ENCODE data around the gene LBX1.
A peak's percentile ranks its signal among the peaks of the same experiment; 100 is the strongest.

The LBX1 gene

GRCh38 chr10:101270763-101271162 is 41.5 kb upstream of the LBX1 start:
- Histone ChIP-seq H2AFZ (ENCODE audit: low read depth, low read length) (no peak overlapping the region), H2BK12ac (ENCODE audit: low read length in 2 of 2) (no peak overlapping the region), H3K79me1 (replicated peaks; ENCODE audit: low read length, poor library complexity, severe bottlenecking) (no peaks in the 10 kb centered on the region), H3K18ac (ENCODE audit: low read depth in 1 of 2, low read length in 2 of 2) (no peak overlapping the region), H3K4me3 (ENCODE audit: insufficient read depth in 1 of 2, low read depth in 1 of 2, low read length in 2 of 2) (no peak overlapping the region), H2AK5ac (ENCODE audit: low read length, severe bottlenecking) (no peak overlapping the region), H3K4ac (ENCODE audit: low read depth in 1 of 2, low read length in 2 of 2) (no peak overlapping the region), H2BK5ac (ENCODE audit: low read depth, low read length, poor library complexity, severe bottlenecking) (no peak overlapping the region), H2BK120ac (ENCODE audit: low read depth, low read length) (no peak overlapping the region), H3K9me3 (ENCODE audit: control insufficient read depth, low read length) (no peaks in the 10 kb centered on the region), H3K4me1 (ENCODE audit: control insufficient read depth, insufficient read depth, low read depth, low read length) (peaks cover 3% of the 10 kb centered on the region), H4K8ac (ENCODE audit: low read length) (no peak overlapping the region), H3K27me3 (ENCODE audit: control insufficient read depth in 1 of 2, insufficient read depth in 1 of 2, low read length in 2 of 2) (peaks cover 26 to 45% of the 10 kb centered on the region in 2 experiments), H3K27ac (ENCODE audit: low read length, poor library complexity, severe bottlenecking) (no peak overlapping the region), H3K14ac (ENCODE audit: low read length in 2 of 2) (no peak overlapping the region), H3K4me2 (ENCODE audit: low read length, poor library complexity, severe bottlenecking) (no peak overlapping the region), H3K9ac (ENCODE audit: low read length) (no peak overlapping the region), H3K36me3 (ENCODE audit: control insufficient read depth in 1 of 2, insufficient read depth in 2 of 2, low read depth in 1 of 2, low read length in 2 of 2) (no peaks in the 10 kb centered on the region), H2BK15ac (ENCODE audit: low read depth, poor library complexity, severe bottlenecking) (no peak overlapping the region), H3K23ac (ENCODE audit: low read length in 2 of 2) (no peak overlapping the region), H4K91ac (ENCODE audit: low read length) (no peak overlapping the region)
- no peak for DNase-seq
- 73% methylated on average over 3 of the region's 3 CpGs for WGBS

DNA sequence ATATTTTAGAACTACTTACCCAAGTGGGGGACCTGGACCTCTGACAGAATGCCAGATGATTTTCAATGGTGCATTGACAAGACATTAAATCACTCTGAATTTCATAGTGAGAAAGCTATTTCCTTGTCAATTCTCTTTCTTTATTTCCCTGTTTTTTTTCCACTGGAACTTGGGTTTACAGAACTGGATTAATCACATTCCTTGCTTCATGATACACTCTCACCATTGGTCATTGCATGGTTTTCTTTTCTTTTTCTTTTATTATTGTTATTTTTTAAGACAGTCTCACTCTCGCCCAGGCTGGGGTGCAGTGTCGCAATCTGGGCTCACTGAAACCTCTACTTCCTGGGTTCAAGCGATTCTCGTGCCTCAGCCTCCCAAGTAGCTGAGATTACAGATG is 38.5 kb upstream of the LBX1 start:
- no peak for DNase-seq
- Histone ChIP-seq H3K4ac (ENCODE audit: low read depth in 1 of 2, low read length in 2 of 2) (no peak overlapping the region), H3K4me3 (ENCODE audit: insufficient read depth in 1 of 2, low read depth in 1 of 2, low read length in 2 of 2) (no peak overlapping the region), H2BK15ac (ENCODE audit: low read depth, poor library complexity, severe bottlenecking) (no peak overlapping the region), H3K9me3 (ENCODE audit: control insufficient read depth, low read length) (no peaks in the 10 kb centered on the region), H3K79me1 (replicated peaks; ENCODE audit: low read length, poor library complexity, severe bottlenecking) (no peaks in the 10 kb centered on the region), H3K4me2 (ENCODE audit: low read length, poor library complexity, severe bottlenecking) (no peak overlapping the region), H4K8ac (ENCODE audit: low read length) (no peak overlapping the region), H3K18ac (ENCODE audit: low read depth in 1 of 2, low read length in 2 of 2) (no peak overlapping the region), H4K91ac (ENCODE audit: low read length) (no peak overlapping the region), H2BK120ac (ENCODE audit: low read depth, low read length) (no peak overlapping the region), H2AFZ (ENCODE audit: low read depth, low read length) (no peak overlapping the region), H2BK12ac (ENCODE audit: low read length in 2 of 2) (no peak overlapping the region), H2AK5ac (ENCODE audit: low read length, severe bottlenecking) (no peak overlapping the region), H3K14ac (ENCODE audit: low read length in 2 of 2) (no peak overlapping the region), H3K4me1 (ENCODE audit: control insufficient read depth, insufficient read depth, low read depth, low read length) (peaks cover 2% of the 10 kb centered on the region), H2BK5ac (ENCODE audit: low read depth, low read length, poor library complexity, severe bottlenecking) (no peak overlapping the region), H3K9ac (ENCODE audit: low read length) (no peak overlapping the region), H3K27ac (ENCODE audit: low read length, poor library complexity, severe bottlenecking) (no peak overlapping the region), H3K23ac (ENCODE audit: low read length in 2 of 2) (no peak overlapping the region), H3K36me3 (ENCODE audit: control insufficient read depth in 1 of 2, insufficient read depth in 2 of 2, low read depth in 1 of 2, low read length in 2 of 2) (no peaks in the 10 kb centered on the region), H3K27me3 (ENCODE audit: control insufficient read depth in 1 of 2, insufficient read depth in 1 of 2, low read length in 2 of 2) (peaks cover 39 to 53% of the 10 kb centered on the region in 2 experiments)
- 87% methylated on average over 4 of the region's 4 CpGs for WGBS

- H3K18ac ChIP-seq (ENCODE audit: low read depth in 1 of 2, low read length in 2 of 2): no peak overlapping the region
- WGBS: 64% methylated on average over 6 of the region's 7 CpGs
- no peak overlapping the region for H3K4ac ChIP-seq (ENCODE audit: low read depth in 1 of 2, low read length in 2 of 2)
- DNase-seq: no peak
- no peak overlapping the region for H3K4me2 ChIP-seq (ENCODE audit: low read length, poor library complexity, severe bottlenecking)
- H3K27me3 ChIP-seq (ENCODE audit: control insufficient read depth in 1 of 2, insufficient read depth in 1 of 2, low read length in 2 of 2): peaks cover 40 to 53% of the 10 kb centered on the region in 2 experiments
- no peak overlapping the region for H4K8ac ChIP-seq (ENCODE audit: low read length)
- no peak overlapping the region for H3K23ac ChIP-seq (ENCODE audit: low read length in 2 of 2)
- no peak overlapping the region for H2AK5ac ChIP-seq (ENCODE audit: low read length, severe bottlenecking)
- no peak overlapping the region for H2BK15ac ChIP-seq (ENCODE audit: low read depth, poor library complexity, severe bottlenecking)
- H3K14ac ChIP-seq (ENCODE audit: low read length in 2 of 2): no peak overlapping the region
- H4K91ac ChIP-seq (ENCODE audit: low read length): no peak overlapping the region
- no peak overlapping the region for H2BK120ac ChIP-seq (ENCODE audit: low read depth, low read length)
- H3K9ac ChIP-seq (ENCODE audit: low read length): no peak overlapping the region
- no peaks in the 10 kb centered on the region for H3K36me3 ChIP-seq (ENCODE audit: control insufficient read depth in 1 of 2, insufficient read depth in 2 of 2, low read depth in 1 of 2, low read length in 2 of 2)
- H3K79me1 ChIP-seq (replicated peaks; ENCODE audit: low read length, poor library complexity, severe bottlenecking): no peaks in the 10 kb centered on the region
- H2AFZ ChIP-seq (ENCODE audit: low read depth, low read length): no peak overlapping the region
- H2BK5ac ChIP-seq (ENCODE audit: low read depth, low read length, poor library complexity, severe bottlenecking): no peak overlapping the region
- peaks cover under 1% of the 10 kb centered on the region for H3K4me1 ChIP-seq (ENCODE audit: control insufficient read depth, insufficient read depth, low read depth, low read length)
- H3K9me3 ChIP-seq (ENCODE audit: control insufficient read depth, low read length): no peaks in the 10 kb centered on the region
- no peak overlapping the region for H2BK12ac ChIP-seq (ENCODE audit: low read length in 2 of 2)
- H3K4me3 ChIP-seq (ENCODE audit: insufficient read depth in 1 of 2, low read depth in 1 of 2, low read length in 2 of 2): no peak overlapping the region
- no peak overlapping the region for H3K27ac ChIP-seq (ENCODE audit: low read length, poor library complexity, severe bottlenecking)
Measured at GRCh38 chr10:101267290-101267680, 38.0 kb upstream of the LBX1 start.

GRCh38 chr10:101266381-101267289 is 37.4 kb upstream of the LBX1 start:
- no peaks in the 10 kb centered on the region for H3K79me1 ChIP-seq (replicated peaks; ENCODE audit: low read length, poor library complexity, severe bottlenecking)
- no peak overlapping the region for H3K27ac ChIP-seq (ENCODE audit: low read length, poor library complexity, severe bottlenecking)
- no peak overlapping the region for H3K18ac ChIP-seq (ENCODE audit: low read depth in 1 of 2, low read length in 2 of 2)
- H2BK5ac ChIP-seq (ENCODE audit: low read depth, low read length, poor library complexity, severe bottlenecking): no peak overlapping the region
- WGBS: 72% methylated on average over 9 of the region's 13 CpGs
- H3K27me3 ChIP-seq (ENCODE audit: control insufficient read depth in 1 of 2, insufficient read depth in 1 of 2, low read length in 2 of 2): peaks cover 46 to 60% of the 10 kb centered on the region in 2 experiments
- no peak overlapping the region for H3K4me3 ChIP-seq (ENCODE audit: insufficient read depth in 1 of 2, low read depth in 1 of 2, low read length in 2 of 2)
- no peak for DNase-seq
- H3K9me3 ChIP-seq (ENCODE audit: control insufficient read depth, low read length): no peaks in the 10 kb centered on the region
- no peak overlapping the region for H2AK5ac ChIP-seq (ENCODE audit: low read length, severe bottlenecking)
- H3K9ac ChIP-seq (ENCODE audit: low read length): no peak overlapping the region
- no peak overlapping the region for H4K8ac ChIP-seq (ENCODE audit: low read length)
- H3K36me3 ChIP-seq (ENCODE audit: control insufficient read depth in 1 of 2, insufficient read depth in 2 of 2, low read depth in 1 of 2, low read length in 2 of 2): no peaks in the 10 kb centered on the region
- no peak overlapping the region for H3K23ac ChIP-seq (ENCODE audit: low read length in 2 of 2)
- H3K4me2 ChIP-seq (ENCODE audit: low read length, poor library complexity, severe bottlenecking): no peak overlapping the region
- H4K91ac ChIP-seq (ENCODE audit: low read length): no peak overlapping the region
- H3K4me1 ChIP-seq (ENCODE audit: control insufficient read depth, insufficient read depth, low read depth, low read length): no peaks in the 10 kb centered on the region
- H2BK15ac ChIP-seq (ENCODE audit: low read depth, poor library complexity, severe bottlenecking): peak overlapping the region; percentile 36
- H2BK12ac ChIP-seq (ENCODE audit: low read length in 2 of 2): no peak overlapping the region
- H2AFZ ChIP-seq (ENCODE audit: low read depth, low read length): peak overlapping the region; percentile 51
- H2BK120ac ChIP-seq (ENCODE audit: low read depth, low read length): no peak overlapping the region
- peak overlapping the region in 1 of 2 experiments; percentile 64 for H3K14ac ChIP-seq (ENCODE audit: low read length in 2 of 2)
- H3K4ac ChIP-seq (ENCODE audit: low read depth in 1 of 2, low read length in 2 of 2): no peak overlapping the region
